GM18520 (cell line): Measurements from ENCODE around the gene CSRNP2.
"Not testable (repeated sequence)": the region's sequence is repeated elsewhere in the genome, so short reads cannot be mapped to it uniquely, and the experiment has no call there.

Source experiments
- ATAC-seq: cut with Tn5 transposase; IDR thresholded peaks from one replicate; pipeline ENCODE4 v1.9.1; 2021; ENCODE audit not compliant: unreplicated experiment

The CSRNP2 gene

DNA sequence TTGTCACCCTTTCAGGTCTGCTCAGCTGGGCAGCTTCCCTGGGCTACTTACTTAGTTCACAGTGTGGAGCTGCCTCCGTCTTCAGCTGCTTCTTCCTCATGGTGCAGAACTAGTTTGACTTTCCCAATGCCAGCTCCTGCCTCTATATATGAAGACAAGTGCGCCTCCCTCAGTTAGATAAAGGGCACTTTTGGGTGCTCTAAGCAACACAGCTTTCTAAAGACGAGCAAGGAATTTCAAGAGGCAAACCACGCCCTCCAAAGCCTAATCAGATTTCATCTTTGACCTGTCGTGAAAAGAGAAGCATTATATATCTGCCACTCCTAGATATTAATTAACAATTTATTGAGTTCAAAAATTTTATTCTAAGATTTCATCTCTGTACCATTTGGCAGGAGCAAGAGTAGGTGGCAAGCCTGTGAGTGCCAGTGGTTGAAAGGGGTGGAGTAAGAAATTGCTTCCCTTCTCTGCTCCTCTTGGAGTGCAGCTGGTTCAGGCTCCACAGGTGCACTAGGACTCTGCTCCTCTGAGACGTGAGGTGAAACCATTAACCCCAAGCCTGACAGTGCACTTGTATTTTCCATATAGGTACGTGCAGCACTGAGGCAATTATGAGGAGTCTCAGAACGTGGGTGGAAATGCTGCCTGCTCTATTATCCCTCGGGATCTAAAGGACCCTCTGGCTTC is 55.1 kb downstream of the CSRNP2 start:
- ATAC-seq: no peak

DNA sequence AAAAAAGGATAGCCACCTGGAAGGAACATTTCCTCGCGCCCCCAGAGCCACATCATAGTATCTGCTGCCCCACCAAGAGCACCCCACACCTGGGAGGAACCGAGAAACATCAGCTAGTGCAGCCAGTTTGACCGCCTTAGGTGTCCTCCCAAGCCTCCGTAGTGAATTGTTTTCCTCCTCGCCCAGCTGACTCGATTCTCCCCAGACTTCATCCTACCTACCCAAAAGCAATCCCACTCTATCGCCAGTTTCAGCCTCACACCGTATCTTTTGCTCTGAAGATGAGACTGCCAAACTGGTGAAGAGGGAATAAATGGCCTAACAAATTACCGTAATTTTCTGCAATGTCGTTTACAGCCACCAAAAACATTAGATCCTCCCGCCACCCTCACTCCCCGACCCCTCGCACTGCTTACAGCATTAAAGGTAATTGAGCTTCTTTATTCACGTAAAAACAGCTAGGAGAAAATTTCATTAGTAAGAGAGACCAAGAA is 56.0 kb downstream of the CSRNP2 start:
- ATAC-seq: no peak

DNA sequence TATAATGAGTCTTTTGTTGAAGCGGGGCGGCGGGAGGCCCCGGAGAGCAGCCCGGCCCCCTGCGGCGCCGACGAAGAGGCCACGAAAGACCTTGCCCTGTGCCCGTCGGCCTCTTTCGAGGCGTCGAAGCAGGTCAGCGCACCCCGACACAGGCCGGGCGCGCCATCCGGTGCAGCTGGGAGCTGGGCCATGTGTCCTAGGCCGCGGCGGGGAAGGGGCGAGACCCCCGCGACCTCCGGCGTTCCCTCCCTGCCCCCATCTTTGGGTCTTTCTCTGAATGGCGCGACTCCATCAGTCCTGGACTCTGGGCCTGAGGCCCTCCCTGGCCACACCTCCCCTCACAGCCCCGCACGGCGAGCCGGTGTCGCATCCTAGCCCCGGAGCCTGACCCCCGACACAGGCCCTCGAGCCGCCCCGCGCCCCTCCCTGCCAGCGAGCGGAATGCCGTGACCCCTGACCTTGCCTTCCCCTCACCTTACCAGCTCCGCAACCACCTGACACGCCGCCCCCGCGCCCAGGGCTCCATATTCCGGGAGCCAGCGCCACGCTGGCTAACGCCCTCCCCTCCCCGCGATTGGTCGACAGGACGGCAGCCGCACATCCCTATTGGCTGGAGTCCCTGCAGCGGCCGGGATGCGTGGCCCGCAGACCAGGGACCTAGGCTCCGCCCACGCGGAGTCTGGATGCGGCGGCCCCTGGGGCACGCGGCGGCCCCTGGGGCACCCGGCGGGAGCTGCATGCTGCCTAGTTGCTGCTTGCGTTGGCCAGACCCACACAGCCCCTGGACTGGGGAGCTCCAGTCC is 57.4 kb downstream of the CSRNP2 start, which contains the start of gene SLC11A2:
Gene SLC11A2 (minus strand): TSS at position 549 of the 803 bp plus-strand sequence. CDS start 15,656 bp downstream, outside the sequence.
- ATAC-seq: peak; percentile 84

DNA sequence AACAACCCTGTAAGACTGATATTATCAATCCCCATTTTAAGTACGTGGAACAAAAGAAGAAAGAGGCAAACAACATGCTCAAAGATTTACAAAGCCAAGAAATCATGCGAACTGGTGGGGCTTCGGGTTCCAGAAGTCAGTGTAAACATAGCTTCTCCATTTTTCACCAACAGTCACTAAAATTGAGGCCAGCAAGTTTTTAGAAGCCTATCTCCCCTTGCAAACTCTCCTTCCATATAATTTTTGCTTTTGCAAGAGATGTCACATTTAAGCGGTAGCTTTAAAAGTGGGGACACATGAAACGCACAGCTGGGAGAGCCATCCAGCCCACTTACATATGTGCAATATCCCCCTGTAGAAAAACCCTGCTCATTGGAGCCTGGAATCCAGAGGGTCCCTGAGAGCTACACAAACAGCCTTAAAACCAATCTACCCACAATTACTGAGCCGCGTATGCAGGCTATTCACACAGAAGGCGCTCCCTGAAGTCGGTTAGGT is 58.0 kb downstream of the CSRNP2 start:
- no peak for ATAC-seq

DNA sequence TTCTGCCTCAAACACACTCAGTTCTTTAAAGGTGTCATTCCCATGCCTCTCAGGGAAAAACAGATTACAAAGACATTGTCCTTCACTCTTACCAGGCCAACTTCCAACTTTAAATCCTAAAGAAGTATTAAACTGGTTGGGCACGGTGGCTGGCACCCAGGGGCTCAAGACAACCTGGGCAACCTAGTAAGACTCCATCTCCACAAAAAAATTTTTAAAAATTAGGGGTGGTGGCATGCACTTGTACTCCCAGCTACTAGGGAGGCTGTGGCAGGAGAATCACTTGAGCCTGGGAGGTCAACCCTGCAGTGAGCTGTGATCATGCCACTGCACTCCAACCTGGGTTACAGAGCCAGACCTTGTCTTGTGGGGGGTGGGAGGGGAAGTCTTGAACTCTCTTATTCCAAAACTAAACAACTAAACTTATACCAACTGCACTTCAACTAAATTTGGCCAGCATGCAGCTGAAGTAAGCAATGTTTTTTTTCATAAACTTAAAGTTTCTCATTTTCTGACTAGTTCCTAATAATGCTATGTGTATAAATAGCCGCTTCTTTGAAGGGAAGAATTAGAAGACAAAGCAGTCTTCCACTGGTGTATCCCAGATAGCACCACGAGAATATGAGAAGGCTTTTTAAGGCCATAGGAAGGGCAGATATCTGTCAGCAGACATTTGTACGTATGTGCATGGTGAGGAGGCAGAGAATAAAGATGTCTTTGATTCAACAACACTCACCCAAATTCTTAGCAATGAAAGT is 59.6 kb downstream of the CSRNP2 start:
- no peak for ATAC-seq

DNA sequence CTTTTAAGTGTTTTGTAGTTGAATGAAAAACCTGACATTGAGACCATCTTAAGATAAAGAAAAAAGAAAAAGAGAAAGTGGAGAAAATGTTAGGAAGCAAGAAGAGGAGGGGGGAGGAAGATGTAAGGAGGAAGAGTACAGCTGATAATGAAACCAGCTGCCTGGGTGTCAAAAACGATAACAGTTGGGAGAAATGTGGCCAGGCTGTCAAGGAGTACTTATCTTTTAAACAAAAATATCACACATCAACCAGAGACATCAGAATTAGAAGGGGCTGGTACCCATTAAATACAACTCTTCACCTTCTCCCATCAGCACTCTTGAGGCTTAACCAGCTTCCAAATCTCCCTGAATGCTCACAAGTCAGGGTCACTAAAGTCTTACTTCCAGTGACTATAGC is 61.7 kb downstream of the CSRNP2 start:
- no peak for ATAC-seq

DNA sequence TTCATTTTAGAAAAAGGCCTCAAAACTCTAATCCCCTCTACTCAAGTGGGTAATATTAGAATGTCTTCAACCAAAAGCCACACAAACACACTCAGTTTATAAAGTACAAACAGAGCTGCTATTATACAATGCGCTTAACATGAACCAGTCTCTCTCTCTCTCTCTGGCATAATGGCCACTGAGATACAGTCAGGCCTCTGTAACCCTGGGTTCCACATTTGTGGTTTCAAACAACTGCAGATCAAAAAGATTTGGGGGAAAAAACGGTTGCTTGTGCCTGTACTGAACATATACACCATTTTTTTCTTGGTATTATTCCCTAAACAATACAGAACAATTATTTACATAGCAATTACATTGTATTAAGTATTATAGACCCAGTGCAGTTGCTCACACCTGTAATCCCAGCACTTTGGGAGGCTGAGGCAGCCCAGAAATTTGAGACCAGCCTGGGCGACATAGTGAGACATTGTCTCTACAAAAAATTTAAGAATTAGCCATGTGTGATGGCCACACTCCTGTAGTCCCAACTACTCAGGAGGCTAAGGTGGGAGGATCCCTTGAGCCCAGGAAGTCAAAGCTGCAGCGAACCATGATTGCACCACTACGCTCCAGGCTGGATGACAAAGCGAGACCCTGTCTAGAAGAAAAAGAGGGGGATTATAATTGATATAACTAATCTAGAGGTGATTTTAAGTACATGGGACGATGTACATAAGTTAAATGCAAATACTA is 62.8 kb downstream of the CSRNP2 start:
- no peak for ATAC-seq

DNA sequence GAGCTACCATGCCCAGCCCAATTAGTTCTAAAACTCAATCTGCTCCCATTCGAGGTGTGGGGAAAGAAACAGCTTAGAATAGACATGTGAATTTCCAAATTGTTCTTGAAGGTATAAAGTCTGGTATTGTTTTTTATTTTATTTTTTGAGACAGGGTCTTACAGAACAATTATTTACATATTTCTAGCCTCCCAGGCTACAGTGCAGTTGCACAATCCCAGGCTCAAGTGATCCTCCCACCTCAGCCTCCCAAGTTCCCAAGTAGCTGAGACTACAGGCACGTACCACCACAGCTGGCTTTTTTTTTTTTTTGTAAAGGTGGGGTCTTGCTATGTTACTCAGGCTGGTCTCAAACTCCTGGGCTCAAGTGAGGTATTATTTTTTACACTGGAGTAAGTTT is 63.5 kb downstream of the CSRNP2 start:
- ATAC-seq: no peak

DNA sequence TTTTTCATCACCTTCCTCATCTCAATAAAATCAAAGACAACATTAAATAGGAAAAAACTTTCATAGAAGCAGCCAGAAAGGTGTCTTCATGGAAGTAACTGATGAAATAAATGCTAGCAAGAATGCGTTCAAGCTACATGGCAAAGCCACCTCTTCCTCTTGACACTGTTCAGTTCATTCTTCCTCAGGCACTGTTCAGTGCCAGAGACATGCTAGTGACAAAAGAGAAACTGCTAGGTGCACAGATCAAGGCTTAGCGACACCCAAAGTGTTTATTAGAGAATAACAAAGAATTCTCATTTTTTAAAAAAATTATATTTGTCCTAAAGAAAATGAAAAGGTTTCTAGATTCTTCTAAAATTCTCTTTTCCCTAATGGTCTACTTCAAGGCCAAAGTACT is 64.4 kb downstream of the CSRNP2 start:
- no peak for ATAC-seq

DNA sequence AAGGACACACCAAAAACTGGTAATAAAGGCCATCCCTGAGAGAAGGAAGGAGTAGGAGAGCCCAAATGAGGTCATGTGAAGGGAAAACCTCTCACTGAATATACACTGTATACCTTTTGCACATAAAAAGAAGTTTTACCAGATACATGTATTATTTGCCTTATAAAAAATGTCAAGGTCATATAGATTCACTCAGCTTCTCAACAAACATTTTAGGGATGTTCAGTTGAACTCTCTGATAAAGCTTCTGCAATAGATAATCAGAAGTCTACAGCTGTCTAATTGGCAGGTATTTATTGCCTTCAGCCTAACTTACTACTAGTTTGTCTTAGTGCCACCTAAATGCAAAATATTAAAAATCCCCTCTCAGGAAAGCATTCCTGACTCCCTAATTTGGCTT is 65.9 kb downstream of the CSRNP2 start:
- no peak for ATAC-seq

DNA sequence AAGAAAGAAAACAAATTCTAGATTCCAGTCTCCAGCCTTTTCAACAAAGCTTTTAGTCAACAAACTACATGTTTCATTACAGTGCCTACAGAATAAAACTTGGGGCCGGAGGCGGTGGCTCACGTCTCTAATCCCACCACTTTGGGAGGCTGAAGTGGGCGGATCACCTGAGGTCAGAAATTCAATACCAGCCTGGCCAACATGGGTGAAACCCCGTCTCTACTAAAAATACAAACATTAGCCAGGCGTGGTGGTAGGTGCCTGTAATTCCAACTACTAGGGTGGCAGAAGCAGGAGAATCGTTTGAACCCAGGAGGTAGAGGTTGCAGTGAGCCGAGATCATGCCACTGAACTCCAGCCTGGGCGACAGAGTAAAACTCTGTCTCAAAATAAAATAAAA is 68.9 kb downstream of the CSRNP2 start:
- not testable (repeated sequence) for ATAC-seq

DNA sequence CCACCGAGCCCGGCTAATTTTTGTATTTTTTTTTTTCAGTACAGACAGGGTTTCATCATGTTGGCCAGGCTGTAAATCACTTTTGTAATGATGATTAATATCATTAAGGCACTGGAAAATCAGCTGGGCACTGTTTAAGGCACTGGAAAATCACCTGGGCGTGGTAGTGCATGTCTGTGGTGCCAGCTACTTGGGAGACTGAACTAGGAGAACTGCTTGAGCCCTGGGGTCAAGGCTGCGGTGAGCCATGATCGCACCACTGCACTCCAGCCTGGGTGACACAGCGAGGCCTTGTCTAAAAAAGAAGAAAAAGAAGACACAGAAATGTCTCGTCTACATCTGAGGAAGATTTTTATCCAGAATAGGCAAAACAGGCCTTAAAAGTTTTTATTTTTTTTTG is 70.0 kb downstream of the CSRNP2 start:
- ATAC-seq: no peak

DNA sequence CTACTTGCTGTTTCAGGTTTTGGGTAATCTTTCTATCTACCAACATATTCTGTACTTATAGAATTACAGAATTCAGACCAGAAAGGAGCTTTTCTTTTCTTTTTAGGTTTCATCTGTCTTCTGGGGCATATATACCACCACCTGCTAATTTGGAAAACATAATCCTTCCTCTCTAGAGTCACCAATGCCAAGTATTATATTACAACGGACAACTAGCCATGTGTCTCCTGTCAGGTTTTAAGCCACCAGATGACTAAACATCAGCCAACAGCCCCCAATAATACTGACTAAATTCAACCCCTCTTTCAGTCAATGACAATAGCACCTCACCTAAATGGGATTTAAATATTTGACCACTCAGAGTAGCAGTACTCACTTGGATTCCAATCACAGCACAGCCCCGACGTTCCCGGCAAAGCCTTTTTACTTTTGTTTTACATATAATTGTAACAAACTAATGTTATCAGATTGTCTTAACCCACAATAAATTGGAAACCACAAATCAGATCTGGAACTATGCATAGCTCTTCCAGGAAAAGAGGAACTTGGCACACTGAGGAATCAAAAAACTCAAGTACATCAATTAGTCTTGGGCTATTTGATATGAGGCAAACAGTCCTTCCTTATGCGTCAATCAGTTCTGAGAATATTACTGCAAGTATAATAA is 70.7 kb downstream of the CSRNP2 start:
- no peak for ATAC-seq

DNA sequence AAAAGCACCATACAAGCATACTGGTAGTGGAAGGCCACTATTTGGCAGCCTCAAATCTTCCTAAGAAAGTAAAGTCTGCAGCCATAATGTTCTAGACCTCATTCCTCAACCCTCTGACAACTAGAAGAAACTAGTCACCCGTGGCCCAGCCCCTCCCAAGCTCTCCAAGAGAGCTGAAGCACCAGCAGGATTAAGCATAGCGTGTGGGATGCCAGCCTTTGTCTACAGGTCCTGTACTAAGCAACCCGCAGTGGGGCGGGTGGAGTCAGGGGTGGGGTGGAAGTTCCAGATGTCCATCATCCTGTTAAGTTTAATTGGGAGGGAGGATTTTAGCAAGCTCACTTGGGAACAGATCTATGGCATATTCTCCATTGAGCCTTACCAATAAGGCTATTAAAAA is 71.4 kb downstream of the CSRNP2 start:
- ATAC-seq: no peak
